NCI-H2196 (cell line): Measurements from ENCODE around the gene TBC1D22A.
A peak's percentile ranks its signal among the peaks of the same experiment; 100 is the strongest.

Source experiments
- DNase-seq: peaks from one replicate; lab custom pipeline; 2025; ENCODE audit not compliant: unreplicated experiment; lab: John Stamatoyannopoulos, UW

The TBC1D22A gene

GRCh38 chr22:46737105-46737975 lies 25.1 kb upstream of the TBC1D22A start:
- DNase-seq = no peak

DNA sequence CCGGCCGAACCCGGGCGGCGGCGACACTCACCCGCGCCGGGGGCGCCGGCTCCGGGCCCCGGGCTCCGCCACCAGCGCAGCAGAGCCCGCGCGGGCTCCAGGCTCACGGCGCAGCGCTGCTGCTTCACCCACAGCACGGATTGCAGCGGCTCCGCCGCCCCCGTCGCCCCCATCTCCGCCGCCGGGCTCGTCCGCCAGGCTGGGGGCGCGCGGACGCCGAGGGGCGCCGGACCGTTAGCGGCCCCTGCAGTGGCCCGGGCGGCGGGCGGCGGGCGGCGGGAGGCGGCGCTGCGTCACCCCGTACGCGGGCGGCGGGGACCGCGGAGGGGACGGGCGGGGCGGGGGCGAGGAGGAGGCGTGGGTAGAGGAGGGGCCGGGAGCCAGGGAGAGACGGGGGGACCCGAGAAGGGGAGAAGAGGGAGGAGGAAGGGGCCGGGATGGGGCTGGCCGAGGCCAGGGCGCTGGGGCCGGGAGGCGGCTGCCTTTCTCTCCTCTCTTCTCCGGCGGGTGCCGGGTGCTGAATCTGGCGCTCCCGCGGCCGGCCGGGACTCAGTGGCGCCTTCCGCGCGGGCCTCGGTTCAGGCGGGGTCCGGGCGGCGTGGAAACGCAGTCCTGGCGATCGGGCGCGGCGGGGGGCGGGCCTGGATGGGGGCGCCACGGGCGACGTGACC lies 24.3 kb upstream of the TBC1D22A start, which contains the start of gene CERK:
Gene CERK (minus strand): TSS at position 277 of the 671 bp plus-strand sequence. CDS start 104 bp downstream, at position 173.
- peak; percentile 36 for DNase-seq

GRCh38 chr22:46738647-46739093 lies 23.8 kb upstream of the TBC1D22A start:
- no peak for DNase-seq

DNA sequence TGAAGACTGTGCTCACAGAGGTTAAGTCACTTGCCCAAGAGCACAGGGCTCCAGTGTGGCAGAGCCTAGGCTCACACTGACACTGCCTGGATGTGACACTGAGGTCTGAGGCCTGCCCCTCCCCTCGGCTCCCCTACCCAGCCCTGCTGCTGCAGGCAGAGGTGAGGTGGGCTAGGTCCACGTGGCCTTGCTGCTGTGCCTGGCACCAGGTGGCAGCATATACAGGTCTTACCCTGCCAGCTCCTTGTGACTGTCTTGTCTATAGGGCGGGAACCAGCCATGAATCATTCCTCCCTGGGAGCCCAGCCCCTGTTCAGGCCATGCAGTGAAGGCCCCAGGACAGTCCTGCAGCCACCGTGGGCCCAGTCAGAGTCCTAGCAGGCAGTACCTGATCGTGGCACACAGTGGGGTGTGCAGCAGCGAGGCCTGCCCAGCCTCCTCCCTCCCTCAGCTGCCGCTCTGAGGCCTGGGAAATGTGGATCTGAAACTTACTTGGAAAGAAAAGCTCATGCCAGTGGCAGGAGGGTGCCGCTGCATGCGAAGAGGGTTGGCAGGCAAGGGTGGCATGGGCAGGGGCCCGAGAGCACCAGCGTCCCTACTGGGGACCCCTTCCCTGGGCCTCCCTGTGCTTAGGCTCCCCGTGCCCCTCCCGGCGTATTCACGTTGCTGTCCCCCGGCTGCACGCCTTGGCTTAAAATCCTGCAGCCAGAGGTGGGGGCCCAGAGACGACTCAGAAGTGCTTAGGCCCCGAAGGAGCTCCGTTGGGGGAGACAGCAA lies 23.2 kb upstream of the TBC1D22A start:
- peak; percentile 45 for DNase-seq

GRCh38 chr22:46740910-46741780 lies 21.3 kb upstream of the TBC1D22A start:
- DNase-seq = no peak

- DNase-seq = no peak
These were observed 20.4 kb upstream of the TBC1D22A start for GRCh38 chr22:46741974-46742519.

DNA sequence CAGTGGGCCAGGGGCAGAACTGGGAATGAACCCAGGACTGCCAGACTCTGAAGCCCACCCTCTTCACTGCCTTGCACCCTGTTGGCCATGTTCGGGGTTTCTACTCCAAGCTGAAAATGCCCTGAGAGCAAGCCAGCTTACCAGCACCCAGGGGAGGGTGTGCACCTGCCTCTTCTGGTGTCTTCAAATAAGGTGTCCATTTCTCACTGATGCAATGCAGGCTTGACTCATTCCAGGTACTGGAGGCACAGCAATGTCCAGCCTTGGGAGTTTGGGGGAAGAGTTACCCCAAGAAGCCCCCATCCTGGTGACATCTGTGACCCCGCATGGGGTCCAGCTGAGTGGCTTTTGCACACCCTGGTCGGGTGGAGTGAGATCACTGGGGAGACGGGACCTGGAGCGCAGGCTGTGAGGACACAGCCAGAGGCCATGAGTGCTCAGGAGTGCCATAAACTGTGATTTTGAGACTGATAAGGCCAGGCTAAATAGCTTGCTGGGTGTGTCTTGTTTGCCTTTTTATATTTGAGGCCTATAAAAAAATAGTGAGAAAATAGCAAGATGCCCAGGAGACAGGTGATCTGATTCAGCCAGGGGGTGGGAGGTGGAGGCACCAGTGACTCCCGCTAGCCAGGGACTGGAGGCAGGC lies 19.8 kb upstream of the TBC1D22A start:
- DNase-seq = peak; percentile 72

DNA sequence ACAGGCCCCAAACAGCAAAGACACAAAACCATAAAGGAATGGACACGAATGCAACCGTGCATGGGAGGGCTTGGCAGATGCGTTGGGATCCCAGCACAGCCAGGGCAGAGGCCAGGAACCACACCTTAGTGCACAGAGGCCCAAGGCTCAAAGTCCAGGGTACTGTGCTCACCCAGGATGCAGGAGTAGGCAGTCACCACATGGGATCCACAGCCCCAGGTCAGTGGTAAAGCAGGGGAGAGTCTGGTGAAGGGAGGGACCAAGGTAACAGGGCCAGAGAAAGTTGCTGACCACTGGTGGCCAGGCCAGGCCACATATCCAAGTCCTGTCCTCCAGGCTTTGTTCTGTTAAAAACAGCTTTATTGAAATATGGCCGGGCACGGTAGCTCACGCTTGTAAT lies 17.9 kb upstream of the TBC1D22A start:
- DNase-seq = no peak

DNA sequence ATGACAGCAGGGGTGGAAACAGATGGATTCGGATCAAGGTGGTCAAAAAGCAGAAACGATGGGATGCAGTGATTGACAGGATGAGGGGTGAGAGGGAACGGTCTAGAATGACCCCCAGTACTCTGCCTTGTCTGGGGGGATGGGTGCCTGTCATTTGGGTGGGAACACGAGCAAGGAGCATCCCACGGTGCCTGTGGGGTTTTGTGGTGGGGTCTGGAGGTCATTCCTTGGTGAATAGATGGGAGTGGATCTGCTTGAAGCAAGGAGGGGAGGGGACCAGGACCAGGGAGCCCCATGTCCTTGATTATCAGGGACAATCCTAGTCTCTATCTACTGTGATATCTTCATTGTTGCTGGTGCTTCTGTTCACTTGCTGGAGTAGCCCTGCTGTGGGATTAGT lies 16.3 kb upstream of the TBC1D22A start:
- no peak for DNase-seq

- no peak for DNase-seq
These were observed 15.8 kb upstream of the TBC1D22A start for GRCh38 chr22:46746620-46747019.

DNA sequence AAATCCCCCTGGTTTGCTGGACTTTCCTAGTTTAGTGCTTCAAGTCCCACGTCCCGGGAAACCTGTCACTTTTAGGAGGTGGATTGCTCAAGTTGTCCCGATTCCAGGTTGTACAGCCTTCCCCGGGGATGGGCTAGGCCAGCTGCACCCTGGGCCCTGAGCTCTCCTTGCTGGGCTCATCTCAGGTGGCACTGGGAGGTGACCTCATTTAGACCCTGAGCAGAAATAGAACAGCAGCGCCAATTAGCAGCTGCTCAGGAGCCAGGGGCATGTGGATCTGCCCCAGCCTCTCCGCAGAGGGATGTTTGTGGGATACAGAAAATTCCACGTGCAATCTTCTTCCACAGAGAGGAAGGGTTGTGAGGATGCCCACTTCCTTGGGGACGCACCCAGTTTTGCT lies 14.8 kb upstream of the TBC1D22A start:
- DNase-seq = no peak

DNA sequence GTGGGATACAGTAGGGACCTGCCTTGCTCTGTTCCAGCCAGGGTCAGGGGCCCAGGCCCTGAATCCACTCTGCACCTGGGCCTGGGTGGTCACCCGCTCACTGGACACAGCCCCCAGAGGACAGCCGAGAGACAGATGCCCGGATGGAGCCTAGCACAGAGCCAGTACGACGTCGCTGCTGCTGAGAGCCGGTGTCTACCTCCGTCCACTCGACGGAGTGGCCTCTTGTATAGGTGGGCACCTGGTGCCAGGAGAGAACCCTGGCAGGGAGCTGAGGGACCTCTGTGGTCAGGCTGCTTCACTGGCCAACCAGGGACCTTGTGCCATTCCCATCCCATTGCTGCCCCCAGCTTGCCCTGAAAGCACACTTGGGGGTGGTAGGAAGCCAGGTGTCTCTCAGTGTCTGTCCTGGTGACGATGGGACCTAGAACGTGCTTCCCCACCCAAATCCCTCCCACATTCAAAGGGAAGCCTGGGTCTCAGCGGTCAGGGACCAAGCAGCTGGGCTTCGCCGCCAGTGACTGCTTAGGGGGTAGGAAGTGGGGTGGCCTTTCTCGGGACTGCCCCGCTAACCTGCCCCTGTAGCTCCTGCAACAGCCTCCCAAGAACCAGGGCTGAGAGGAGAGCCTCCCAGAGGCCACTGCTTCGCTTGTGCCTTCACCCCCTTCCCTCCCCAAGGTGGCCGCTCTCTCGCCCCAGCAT lies 14.1 kb upstream of the TBC1D22A start:
- DNase-seq = no peak

DNA sequence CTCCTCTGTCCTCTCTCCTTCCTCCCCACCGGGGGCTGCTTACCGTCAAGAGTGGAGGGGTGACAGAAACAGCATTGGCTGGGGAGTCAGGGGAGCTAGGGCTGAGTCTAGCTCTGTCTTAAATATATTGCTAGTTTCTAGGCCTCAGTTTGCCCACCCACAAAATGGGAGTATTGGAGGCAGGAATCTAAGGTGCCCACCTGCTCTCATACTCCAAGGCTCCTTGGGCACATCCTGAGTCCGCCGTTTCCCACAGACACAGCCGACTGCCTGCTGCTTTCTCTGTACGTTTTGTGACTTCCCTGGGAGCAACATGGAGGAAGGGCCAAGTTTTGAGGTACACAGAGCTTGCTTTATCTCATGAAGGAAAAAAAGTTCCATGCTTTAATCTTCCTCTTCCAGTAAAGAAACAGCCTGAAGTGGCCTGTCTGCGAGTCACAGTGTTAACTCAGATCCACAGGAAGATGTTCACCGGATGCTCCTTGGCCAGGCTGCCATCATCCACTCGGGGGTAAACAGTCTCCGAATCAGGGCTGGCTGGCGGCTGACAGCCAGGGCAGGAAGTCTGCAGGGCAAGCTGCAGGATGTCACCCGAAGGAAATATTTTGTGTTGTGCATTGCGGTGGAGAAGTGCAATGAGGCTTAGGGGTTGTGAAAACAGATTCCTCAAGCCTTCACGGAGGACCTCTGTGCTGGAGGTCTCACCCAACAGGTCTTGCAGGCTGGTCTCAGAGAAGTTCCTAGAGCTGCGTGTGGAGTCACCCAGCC lies 13.4 kb upstream of the TBC1D22A start:
- DNase-seq = no peak

GRCh38 chr22:46749682-46750529 lies 12.5 kb upstream of the TBC1D22A start:
- DNase-seq = no peak

DNA sequence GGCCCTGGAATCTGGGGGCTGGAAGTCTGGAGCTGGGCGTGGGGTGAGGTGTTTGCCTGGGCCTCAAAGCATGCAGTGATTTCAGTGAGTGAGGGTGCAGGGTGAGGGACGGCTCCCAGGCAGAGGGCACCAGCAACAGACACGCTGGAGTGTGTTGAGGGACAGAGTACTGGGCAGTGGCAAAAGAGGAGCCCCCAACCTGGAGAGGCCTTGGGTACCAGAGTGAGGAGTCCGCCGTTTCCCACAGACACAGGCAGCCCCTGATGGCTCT lies 12.0 kb upstream of the TBC1D22A start:
- no peak for DNase-seq

DNA sequence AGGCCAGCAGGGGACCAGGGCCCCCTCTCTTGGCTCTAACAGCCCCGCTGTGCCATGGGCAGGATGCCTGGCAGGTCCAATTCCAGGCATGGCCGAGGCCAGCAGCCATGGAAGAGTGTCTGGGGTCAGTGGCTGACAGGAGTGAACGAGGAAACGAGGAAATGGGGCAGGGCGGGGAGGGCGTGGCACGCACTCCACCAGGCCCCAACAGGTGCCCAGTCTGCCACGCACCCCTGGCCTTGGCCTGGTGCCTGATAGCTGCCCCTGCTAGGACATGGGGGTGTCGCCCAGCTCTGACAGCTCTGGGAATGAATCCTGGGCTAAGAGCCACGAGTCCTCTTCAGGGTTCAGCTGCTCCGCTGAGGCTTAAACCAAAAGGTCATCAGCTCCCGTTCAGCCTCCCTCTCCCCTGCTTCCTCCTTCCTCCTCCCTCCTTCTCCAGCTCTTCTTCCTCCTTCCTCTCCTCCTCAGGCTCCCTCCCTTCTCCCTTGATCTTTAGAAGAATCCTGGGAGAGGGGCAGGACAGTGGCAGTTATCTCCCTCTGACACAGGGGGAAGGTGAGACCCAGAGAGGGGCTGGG lies 11.5 kb upstream of the TBC1D22A start:
- DNase-seq = peak; percentile 60

- no peak for DNase-seq
These were observed 10.0 kb upstream of the TBC1D22A start for GRCh38 chr22:46752286-46752987.
